Heart left ventricle (tissue), 16 donors: ENCODE data around the gene ATL1. TPM values are rescaled to one million over a fixed set of nuclear protein-coding genes. Genes with fewer than 3 reads are reported as not detected.

Experiments
- ATAC-seq, 4 donors: fragments of 200-7000 bp; cut with Tn5 transposase; one replicate each; pipeline ENCODE4 v1.9.1; 2020 to 2022; ENCODE audit warnings: moderate library complexity in 4 of 4, mild to moderate bottlenecking in 3 of 4, moderate number of reproducible peaks in 1 of 4
- DNase-seq, 5 donors: peaks; one replicate each; pipeline ENCODE4 v3.0.0-alpha.2; 2020
- H3K27ac ChIP-seq, 12 donors: fragments of 200-600 bp; sonication (generic) in 4 of 12; one replicate each; pipeline versions ENCODE4 v1.5.0 to v1.8.0; 2016 to 2022; ENCODE audit warnings: mild to moderate bottlenecking in 2 of 12
- H3K27me3 ChIP-seq, 9 donors: fragments of 200-600 bp; sonication (generic) in 2 of 9; one replicate each; pipeline versions ENCODE4 v1.5.1 to v1.8.0; 2016 to 2022; ENCODE audit warnings: mild to moderate bottlenecking in 3 of 9
- H3K36me3 ChIP-seq, 9 donors: fragments of 200-600 bp; sonication (generic) in 2 of 9; one replicate each; pipeline versions ENCODE4 v1.5.0 to v1.8.0; 2018 to 2022; ENCODE audit warnings: mild to moderate bottlenecking in 2 of 9
- H3K4me1 ChIP-seq, 12 donors: fragments of 200-600 bp; sonication (generic) in 4 of 12; one replicate each; pipeline versions ENCODE4 v1.5.0 to v1.8.0; 2016 to 2022; ENCODE audit warnings: mild to moderate bottlenecking in 3 of 12
- H3K4me3 ChIP-seq, 12 donors: fragments of 200-600 bp; sonication (generic) in 4 of 12; one replicate each; pipeline versions ENCODE4 v1.5.0 to v1.8.0; 2017 to 2022; ENCODE audit warnings: mild to moderate bottlenecking in 9 of 12, moderate library complexity in 4 of 12
- H3K9me3 ChIP-seq, 12 donors: fragments of 200-600 bp; sonication (generic) in 4 of 12; one replicate each; pipeline versions ENCODE4 v1.5.0 to v1.8.0; 2016 to 2022; ENCODE audit warnings: mild to moderate bottlenecking in 1 of 12
- CTCF ChIP-seq, 12 donors: fragments of 200-600 bp; sonication (generic) in 4 of 12; IDR thresholded peaks; one replicate each; pipeline versions ENCODE4 v1.5.0 to v1.8.0; 2018 to 2022; ENCODE audit warnings: antibody characterized with exemption in 12 of 12, mild to moderate bottlenecking in 5 of 12
- POLR2A ChIP-seq, 2 donors: fragments of 450-650 bp; IDR thresholded peaks; one replicate each; pipeline ENCODE4 v1.6.1; 2017; ENCODE audit warnings: antibody characterized with exemption in 2 of 2, mild to moderate bottlenecking in 2 of 2, moderate library complexity in 2 of 2
- WGBS, 4 donors: extraction: QIAGEN DNeasy Blood & Tissue Kit in 2 of 4; methylation state at CpG; one replicate each; pipeline versions ENCODE4 v1.1.5 to v1.1.7; 2013 to 2018; 5-methylcytosine and 5-hydroxymethylcytosine counted together
- intact Hi-C, 10 donors: fragments of 100-400 bp; cut with DNase I; formaldehyde crosslinking; loops; one replicate each; pipeline versions ENCODE4 v1.11.1 to v1.14.2; 2022
- polyA plus RNA-seq, 2 donors: library from polyadenylated mRNA; stranded (reverse); fragments of 200-250 nt; gene quantifications; one replicate each; pipeline ENCODE4 v1.2.3, GENCODE V29; 2013
- total RNA-seq, 9 donors: library from RNA; depleted of rRNA in 2 of 9; stranded (reverse); fragments of >200 nt in 2 of 9; fragmentation: NEBNext Ultra II Directional in 3 of 9; extraction: Animal tissue kit (Norgen Biotek cat#: 25700) in 3 of 9; gene quantifications; one replicate each; pipeline versions ENCODE4 v1.1.0 to v1.2.4, GENCODE V29; 2016 to 2023
- donor health status: ischemic (EF 13 %, LVEDD 7.1; RV severe dilation, severe dysfunction).
- donor health status: healthy with polysubstance abuse.
- donor health status: DM: no; HTN: yes; CAD: no.
- donor health status: DM: no; HTN: no; CAD: no.
- donor health status: ischemic (EF 25% LVEDD 6.9; RV normal size, moderate dysfunction).
- donor health status: ischemic (EF 25% LVEDD 5.7; RV mildly dilated, moderate dysfunction).
- donor health status: healthy.
- donor health status: DM: yes; HTN: yes; CAD: no.
- donor health status: ischemic (EF 35%, LVEDD 5.7; RV mildly dilated, moderate dysfunction).
- donor health status: nonischemic (EF 11% LVEDD 7.7; RV severe dilation, severe dysfunction).
- donor health status: DM: yes; HTN: yes; CAD: no.
- donor health status: PGD.
- donor health status: ischemic (EF 29% LVEDD 5.4; RV normal size, mild dysfunction).
- donor health status: nonischemic (EF 23%, LVEDD 6.1; RV moderate dilation, normal function).

ATL1 gene
- total and polyA plus RNA-seq, 11 donors = 0.28 to 3.1 (median 0.94) TPM

- Histone ChIP-seq H3K4me3 (peak overlapping the region in 11 of 12 donors; percentile 65 to 98 (median 93)), H3K36me3 (peaks cover 0 to 12% (median 9%) of the 10 kb centered on the region in 9 donors), H3K27ac (peak overlapping the region; percentile 89 to 98 (median 94)), H3K27me3 (no peaks in the 10 kb centered on the region), H3K9me3 (no peaks in the 10 kb centered on the region), H3K4me1 (peaks cover 0 to 42% (median 21%) of the 10 kb centered on the region in 12 donors)
- TF ChIP-seq POLR2A (IDR thresholded peaks at IDR 0.05) (no peak), CTCF (IDR thresholded peaks at IDR 0.05) (no peak)
- ATAC-seq (no peak), DNase-seq (no peak)
- WGBS, 4 donors = 15 to 21% (median 18%) methylated on average over 6 of the region's 6 CpGs
- intact Hi-C loops = no loop called here
Measured at GRCh38 chr14:50668826-50669143, 108.8 kb downstream of the ATL1 start.

GRCh38 chr14:50669441-50669986 is 109.6 kb downstream of the ATL1 start:
- peaks cover 0 to 5% (median 4%) of the 10 kb centered on the region in 9 donors for H3K36me3 ChIP-seq
- no peak overlapping the region for H3K4me3 ChIP-seq
- H3K27ac ChIP-seq = peak overlapping the region in 1 of 12 donors; percentile 96
- H3K27me3 ChIP-seq = no peaks in the 10 kb centered on the region
- intact Hi-C loops = no loop called here
- WGBS, 4 donors = 88 to 95% (median 90%) methylated on average over 4 of the region's 4 CpGs
- no peak for ATAC-seq
- DNase-seq = no peak
- no peak for TF ChIP-seq POLR2A (IDR thresholded peaks at IDR 0.05)
- no peak for TF ChIP-seq CTCF (IDR thresholded peaks at IDR 0.05)
- no peaks in the 10 kb centered on the region for H3K9me3 ChIP-seq
- H3K4me1 ChIP-seq = peaks cover 0 to 35% (median 19%) of the 10 kb centered on the region in 12 donors

- no peak for TF ChIP-seq POLR2A (IDR thresholded peaks at IDR 0.05)
- no peak for TF ChIP-seq CTCF (IDR thresholded peaks at IDR 0.05)
- 85 to 91% (median 90%) methylated on average over 10 of the region's 10 CpGs for WGBS, 4 donors
- no peak for DNase-seq
- H3K27ac ChIP-seq = no peak overlapping the region
- intact Hi-C loops = no loop called here
- peaks cover 0 to 30% (median 17%) of the 10 kb centered on the region in 12 donors for H3K4me1 ChIP-seq
- no peaks in the 10 kb centered on the region for H3K9me3 ChIP-seq
- H3K27me3 ChIP-seq = no peaks in the 10 kb centered on the region
- no peak for ATAC-seq
- no peaks in the 10 kb centered on the region for H3K36me3 ChIP-seq
- no peak overlapping the region for H3K4me3 ChIP-seq
Measured at GRCh38 chr14:50670196-50670865, 110.4 kb downstream of the ATL1 start.

GRCh38 chr14:50670866-50671256 is 110.9 kb downstream of the ATL1 start:
- Histone ChIP-seq H3K4me1 (peaks cover 0 to 25% (median 12%) of the 10 kb centered on the region in 12 donors), H3K27me3 (no peaks in the 10 kb centered on the region), H3K36me3 (no peaks in the 10 kb centered on the region), H3K27ac (no peak overlapping the region), H3K4me3 (no peak overlapping the region), H3K9me3 (no peaks in the 10 kb centered on the region)
- DNase-seq (no peak), ATAC-seq (no peak)
- intact Hi-C loops = no loop called here
- WGBS, 4 donors = 95 to 96% (median 96%) methylated on average over 6 of the region's 6 CpGs
- TF ChIP-seq CTCF (IDR thresholded peaks at IDR 0.05) = no peak
- no peak for TF ChIP-seq POLR2A (IDR thresholded peaks at IDR 0.05)
